ENCODE measurements around the gene ACSS1.
A peak's percentile ranks its signal among the peaks of the same experiment; 100 is the strongest.

ACSS1 gene

GRCh38 chr20:25058051-25058846 lies at the start of gene ACSS1:
Gene ACSS1, minus strand, starts transcription at chr20:25058139. Its CDS starts 37 bp downstream, at chr20:25058102.
- Histone ChIP-seq H3K4me3 (ENCODE audit: low read length) (peak within 1 kb of the TSS; percentile 48), H3K9me3 (ENCODE audit: control insufficient read depth, insufficient read depth, low read length) (no peaks in the 10 kb centered on the region), H3K27me3 (ENCODE audit: control insufficient read depth, insufficient read depth, low read length) (peaks cover 36% of the 10 kb centered on the region; the same call in 1 of the 2 replicates), H3K27ac (ENCODE audit: low read length) (no peak within 1 kb of the TSS), H3K4me1 (ENCODE audit: control insufficient read depth, insufficient read depth, low read length) (0 out of 2 replicates have a peak, but pooled peaks cover 1% of the 10 kb centered on the region), H3K36me3 (ENCODE audit: control insufficient read depth, insufficient read depth, low read length) (no peaks in the 10 kb centered on the region)
- WGBS (ENCODE audit: insufficient coverage, insufficient read length) = no CpG with 5 or more reads among the region's 56 CpGs
- no peak for DNase-seq (ENCODE audit: low read depth, low spot score)

- Histone ChIP-seq H3K9me3 (ENCODE audit: control insufficient read depth, insufficient read depth, low read length) (no peaks in the 10 kb centered on the region), H3K4me3 (ENCODE audit: low read length) (no peak overlapping the region), H3K27ac (ENCODE audit: low read length) (no peak overlapping the region), H3K27me3 (ENCODE audit: control insufficient read depth, insufficient read depth, low read length) (no peaks in the 10 kb centered on the region), H3K36me3 (ENCODE audit: control insufficient read depth, insufficient read depth, low read length) (no peaks in the 10 kb centered on the region), H3K4me1 (ENCODE audit: control insufficient read depth, insufficient read depth, low read length) (no peaks in the 10 kb centered on the region)
- no peak for DNase-seq (ENCODE audit: low read depth, low spot score)
- WGBS (ENCODE audit: insufficient coverage, insufficient read length) = no CpG with 5 or more reads among the region's 3 CpGs
Observed at GRCh38 chr20:25103526-25103925, 45.6 kb upstream of the ACSS1 start.

- WGBS (ENCODE audit: insufficient coverage, insufficient read length) = no CpG with 5 or more reads among the region's 3 CpGs
- no peaks in the 10 kb centered on the region for H3K27me3 ChIP-seq (ENCODE audit: control insufficient read depth, insufficient read depth, low read length)
- H3K36me3 ChIP-seq (ENCODE audit: control insufficient read depth, insufficient read depth, low read length) = no peaks in the 10 kb centered on the region
- DNase-seq (ENCODE audit: low read depth, low spot score) = no peak
- H3K4me3 ChIP-seq (ENCODE audit: low read length) = no peak overlapping the region
- no peak overlapping the region for H3K27ac ChIP-seq (ENCODE audit: low read length)
- no peaks in the 10 kb centered on the region for H3K9me3 ChIP-seq (ENCODE audit: control insufficient read depth, insufficient read depth, low read length)
- H3K4me1 ChIP-seq (ENCODE audit: control insufficient read depth, insufficient read depth, low read length) = no peaks in the 10 kb centered on the region
Observed at GRCh38 chr20:25100914-25101313, 43.0 kb upstream of the ACSS1 start.

- Histone ChIP-seq H3K4me1 (ENCODE audit: control insufficient read depth, insufficient read depth, low read length) (no peaks in the 10 kb centered on the region), H3K4me3 (ENCODE audit: low read length) (no peak overlapping the region), H3K9me3 (ENCODE audit: control insufficient read depth, insufficient read depth, low read length) (no peaks in the 10 kb centered on the region), H3K27me3 (ENCODE audit: control insufficient read depth, insufficient read depth, low read length) (no peaks in the 10 kb centered on the region), H3K27ac (ENCODE audit: low read length) (no peak overlapping the region), H3K36me3 (ENCODE audit: control insufficient read depth, insufficient read depth, low read length) (no peaks in the 10 kb centered on the region)
- WGBS (ENCODE audit: insufficient coverage, insufficient read length) = no CpG with 5 or more reads among the region's 4 CpGs
- no peak for DNase-seq (ENCODE audit: low read depth, low spot score)
Observed at GRCh38 chr20:25099601-25100140, 41.7 kb upstream of the ACSS1 start.

- H3K36me3 ChIP-seq (ENCODE audit: control insufficient read depth, insufficient read depth, low read length) = no peaks in the 10 kb centered on the region
- no peak for DNase-seq (ENCODE audit: low read depth, low spot score)
- H3K4me3 ChIP-seq (ENCODE audit: low read length) = no peak overlapping the region
- H3K4me1 ChIP-seq (ENCODE audit: control insufficient read depth, insufficient read depth, low read length) = no peaks in the 10 kb centered on the region
- H3K9me3 ChIP-seq (ENCODE audit: control insufficient read depth, insufficient read depth, low read length) = no peaks in the 10 kb centered on the region
- WGBS (ENCODE audit: insufficient coverage, insufficient read length) = no CpG with 5 or more reads among the region's 2 CpGs
- no peaks in the 10 kb centered on the region for H3K27me3 ChIP-seq (ENCODE audit: control insufficient read depth, insufficient read depth, low read length)
- H3K27ac ChIP-seq (ENCODE audit: low read length) = no peak overlapping the region
Observed at GRCh38 chr20:25097498-25097897, 39.6 kb upstream of the ACSS1 start.

GRCh38 chr20:25090492-25091429 lies 32.8 kb upstream of the ACSS1 start:
- no peak for DNase-seq (ENCODE audit: low read depth, low spot score)
- no CpG with 5 or more reads among the region's 14 CpGs for WGBS (ENCODE audit: insufficient coverage, insufficient read length)
- Histone ChIP-seq H3K9me3 (ENCODE audit: control insufficient read depth, insufficient read depth, low read length) (no peaks in the 10 kb centered on the region), H3K4me1 (ENCODE audit: control insufficient read depth, insufficient read depth, low read length) (no peaks in the 10 kb centered on the region), H3K36me3 (ENCODE audit: control insufficient read depth, insufficient read depth, low read length) (no peaks in the 10 kb centered on the region), H3K27ac (ENCODE audit: low read length) (no peak overlapping the region), H3K4me3 (ENCODE audit: low read length) (no peak overlapping the region), H3K27me3 (ENCODE audit: control insufficient read depth, insufficient read depth, low read length) (peaks cover 7% of the 10 kb centered on the region)

GRCh38 chr20:25089662-25090061 lies 31.7 kb upstream of the ACSS1 start:
- Histone ChIP-seq H3K4me1 (ENCODE audit: control insufficient read depth, insufficient read depth, low read length) (no peaks in the 10 kb centered on the region; the same call in 1 of the 2 replicates), H3K27me3 (ENCODE audit: control insufficient read depth, insufficient read depth, low read length) (peaks cover 18% of the 10 kb centered on the region), H3K9me3 (ENCODE audit: control insufficient read depth, insufficient read depth, low read length) (no peaks in the 10 kb centered on the region), H3K4me3 (ENCODE audit: low read length) (no peak overlapping the region), H3K27ac (ENCODE audit: low read length) (no peak overlapping the region), H3K36me3 (ENCODE audit: control insufficient read depth, insufficient read depth, low read length) (no peaks in the 10 kb centered on the region)
- DNase-seq (ENCODE audit: low read depth, low spot score) = no peak
- no CpG with 5 or more reads among the region's 12 CpGs for WGBS (ENCODE audit: insufficient coverage, insufficient read length)

- DNase-seq (ENCODE audit: low read depth, low spot score) = no peak
- H3K27me3 ChIP-seq (ENCODE audit: control insufficient read depth, insufficient read depth, low read length) = peaks cover 23% of the 10 kb centered on the region
- no peaks in the 10 kb centered on the region; the same call in 1 of the 2 replicates for H3K4me1 ChIP-seq (ENCODE audit: control insufficient read depth, insufficient read depth, low read length)
- H3K4me3 ChIP-seq (ENCODE audit: low read length) = no peak overlapping the region
- H3K36me3 ChIP-seq (ENCODE audit: control insufficient read depth, insufficient read depth, low read length) = no peaks in the 10 kb centered on the region
- H3K27ac ChIP-seq (ENCODE audit: low read length) = no peak overlapping the region
- no peaks in the 10 kb centered on the region for H3K9me3 ChIP-seq (ENCODE audit: control insufficient read depth, insufficient read depth, low read length)
Observed at GRCh38 chr20:25089096-25089495, 31.2 kb upstream of the ACSS1 start.

- Histone ChIP-seq H3K4me1 (ENCODE audit: control insufficient read depth, insufficient read depth, low read length) (peaks cover under 1% of the 10 kb centered on the region; the same call in 1 of the 2 replicates), H3K9me3 (ENCODE audit: control insufficient read depth, insufficient read depth, low read length) (no peaks in the 10 kb centered on the region), H3K27ac (ENCODE audit: low read length) (no peak overlapping the region), H3K36me3 (ENCODE audit: control insufficient read depth, insufficient read depth, low read length) (no peaks in the 10 kb centered on the region), H3K27me3 (ENCODE audit: control insufficient read depth, insufficient read depth, low read length) (peaks cover 32% of the 10 kb centered on the region), H3K4me3 (ENCODE audit: low read length) (no peak overlapping the region)
- DNase-seq (ENCODE audit: low read depth, low spot score) = no peak
- WGBS (ENCODE audit: insufficient coverage, insufficient read length) = no CpG with 5 or more reads among the region's 6 CpGs
Observed at GRCh38 chr20:25088267-25088666, 30.3 kb upstream of the ACSS1 start.

- H3K27ac ChIP-seq (ENCODE audit: low read length) = no peak overlapping the region
- no peak overlapping the region for H3K4me3 ChIP-seq (ENCODE audit: low read length)
- no peak for DNase-seq (ENCODE audit: low read depth, low spot score)
- WGBS (ENCODE audit: insufficient coverage, insufficient read length) = no CpG with 5 or more reads among the region's 4 CpGs
- peaks cover 2% of the 10 kb centered on the region; the same call in 1 of the 2 replicates for H3K4me1 ChIP-seq (ENCODE audit: control insufficient read depth, insufficient read depth, low read length)
- H3K9me3 ChIP-seq (ENCODE audit: control insufficient read depth, insufficient read depth, low read length) = no peaks in the 10 kb centered on the region
- peaks cover 41% of the 10 kb centered on the region for H3K27me3 ChIP-seq (ENCODE audit: control insufficient read depth, insufficient read depth, low read length)
- no peaks in the 10 kb centered on the region for H3K36me3 ChIP-seq (ENCODE audit: control insufficient read depth, insufficient read depth, low read length)
Observed at GRCh38 chr20:25087186-25087929, 29.4 kb upstream of the ACSS1 start.

All from iPS DF 6.9 (cell line).